ENCODE results near the gene CST11.
"Not testable (repeated sequence)": the region's sequence is repeated elsewhere in the genome, so short reads cannot be mapped to it uniquely, and the experiment has no call there.

The CST11 gene, protein sequence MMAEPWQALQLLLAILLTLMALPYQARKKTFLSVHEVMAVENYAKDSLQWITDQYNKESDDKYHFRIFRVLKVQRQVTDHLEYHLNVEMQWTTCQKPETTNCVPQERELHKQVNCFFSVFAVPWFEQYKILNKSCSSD

DNA sequence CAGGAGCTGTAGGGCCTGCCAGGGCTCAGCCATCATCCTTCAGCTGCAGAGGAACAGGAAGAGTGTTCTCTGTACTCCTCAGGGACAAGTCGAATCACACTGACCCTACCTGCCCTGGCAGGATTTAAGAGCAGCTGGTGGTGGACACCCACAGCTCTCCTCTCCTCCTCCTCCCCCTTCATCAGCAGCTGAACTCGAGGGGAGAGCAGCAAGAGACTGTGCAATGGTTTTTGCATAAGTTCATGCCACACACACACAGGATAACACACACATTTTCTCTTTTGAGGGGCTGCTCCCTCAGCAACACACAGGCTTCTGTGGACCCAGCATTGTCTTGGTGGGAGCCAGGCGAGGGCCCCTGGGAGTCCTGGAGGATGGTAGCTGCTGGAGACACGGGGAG, at the start of gene CST11:
TSS of gene CST11 (minus strand) at position 101 of the 400 bp plus-strand sequence. CDS start at position 36, 65 bp downstream.
- no peak for DNase-seq (ENCODE audit: extremely low spot score, insufficient read length, low read depth)

DNA sequence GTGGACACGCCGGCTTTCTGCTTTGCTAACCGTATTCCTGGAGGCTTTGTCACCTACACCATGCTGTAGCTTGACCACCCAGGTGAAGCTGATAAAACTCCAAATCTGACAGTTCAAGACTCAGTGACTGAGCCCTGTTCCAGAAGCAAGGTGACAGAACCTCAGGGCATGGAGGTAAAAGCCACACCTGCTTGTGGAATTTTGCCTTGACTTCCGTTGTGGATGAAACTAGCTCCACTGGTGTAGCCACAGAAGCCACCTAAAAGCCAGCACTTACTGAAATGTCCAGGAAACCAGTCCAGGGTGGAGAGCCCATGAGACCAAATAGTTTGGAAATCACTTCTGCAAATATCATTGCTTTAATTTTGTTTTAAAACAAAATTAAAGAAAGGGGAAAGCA, 49.2 kb upstream of the CST11 start:
- FAIRE-seq, result no peak
- DNase-seq (ENCODE audit: extremely low spot score, insufficient read length, low read depth), result no peak

More for the DNA sequence above, at the start of gene CST11:
- FAIRE-seq, result no peak

DNA sequence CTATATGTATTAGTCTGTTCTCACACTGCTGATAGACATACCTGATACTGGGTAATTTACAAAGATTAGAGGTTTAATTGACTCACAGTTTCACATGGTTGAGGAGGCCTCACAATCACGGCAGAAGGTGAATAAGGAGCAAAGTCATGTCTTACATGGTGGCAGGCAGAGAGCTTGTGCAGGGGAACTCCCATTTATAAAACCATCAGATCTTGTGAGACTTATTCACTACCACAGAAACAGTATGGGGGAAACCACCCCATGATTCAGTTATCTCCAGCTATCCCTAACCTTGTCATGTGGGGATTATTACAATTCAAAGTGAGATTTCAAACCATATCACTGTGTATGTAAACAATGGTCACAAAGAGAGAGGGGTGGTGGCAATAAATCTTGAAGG, 44.9 kb upstream of the CST11 start:
- FAIRE-seq (no peak), DNase-seq (ENCODE audit: extremely low spot score, insufficient read length, low read depth) (no peak)

DNA sequence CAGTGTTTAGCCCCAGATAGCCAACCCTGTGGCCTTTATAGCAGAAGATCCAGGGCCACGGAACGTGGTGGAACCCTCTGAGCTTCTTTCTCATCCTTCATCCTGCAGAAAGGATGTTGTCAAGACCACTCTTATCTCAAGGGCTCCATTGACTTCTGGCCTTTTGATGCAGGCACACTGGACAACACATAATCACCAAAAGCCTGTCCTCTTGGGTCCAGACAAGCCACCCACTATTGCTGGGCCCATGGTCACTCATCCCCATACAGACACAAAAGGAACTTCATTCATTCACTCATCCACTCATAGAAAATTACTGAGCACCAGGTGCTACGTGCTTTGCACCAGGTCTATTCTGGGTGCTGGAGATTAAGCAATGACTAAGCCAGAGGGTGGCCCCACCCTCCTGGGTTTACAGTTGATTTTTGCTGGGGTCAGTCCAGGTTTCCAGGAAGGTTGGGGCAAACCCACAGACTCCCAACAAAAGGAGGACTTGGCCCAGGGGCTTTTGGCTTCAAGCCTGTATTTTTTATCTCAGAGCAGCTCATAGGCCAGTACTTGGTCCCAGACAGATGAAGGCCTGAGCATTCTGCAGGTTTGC, 40.6 kb upstream of the CST11 start:
- FAIRE-seq, result no peak
- DNase-seq (ENCODE audit: extremely low spot score, insufficient read length, low read depth), result no peak

DNA sequence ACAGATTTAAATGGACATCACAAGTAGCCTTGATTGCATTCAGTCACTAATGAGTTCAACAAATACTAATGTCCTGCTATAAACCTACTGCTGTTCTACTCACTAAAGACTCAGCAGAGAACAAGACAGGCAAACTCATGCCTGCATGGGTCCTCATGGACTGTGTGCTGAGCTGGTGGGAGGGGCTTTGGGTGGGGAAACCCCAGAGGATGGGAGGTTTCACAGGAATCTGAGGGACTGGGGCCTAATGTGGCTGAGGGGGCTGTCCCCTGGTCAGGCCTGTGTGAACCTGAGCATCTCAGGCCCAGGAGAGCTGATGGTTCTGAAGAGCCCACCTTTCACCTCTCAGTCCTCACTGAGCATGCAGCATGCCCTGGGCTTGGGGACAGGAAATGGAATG, 39.6 kb upstream of the CST11 start:
- DNase-seq (ENCODE audit: extremely low spot score, insufficient read length, low read depth) (no peak), FAIRE-seq (no peak)

DNA sequence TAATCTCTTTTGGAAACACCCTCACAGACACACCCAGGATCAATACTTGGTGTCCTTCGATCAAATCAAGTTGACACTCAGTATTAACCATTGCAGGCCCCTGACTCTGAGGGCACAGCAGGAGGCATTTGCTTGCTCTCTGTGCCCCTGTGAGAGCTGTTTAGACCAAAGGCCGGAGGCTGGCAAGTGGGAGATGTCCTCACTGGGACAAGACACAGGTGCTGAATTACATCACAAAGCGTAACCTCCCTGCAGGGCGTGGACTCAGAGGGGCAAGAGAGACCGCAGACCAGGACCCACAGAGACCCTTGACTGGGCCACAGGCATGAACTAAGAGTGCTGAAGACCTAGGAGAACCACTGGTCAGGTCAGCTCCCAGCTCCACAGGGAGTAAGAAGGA, 38.1 kb upstream of the CST11 start, which contains the start of gene CST8:
TSS of gene CST8 (plus strand) at position 301 of the 400 bp plus-strand sequence. CDS start 551 bp downstream, outside the sequence.
- FAIRE-seq (no peak), DNase-seq (ENCODE audit: extremely low spot score, insufficient read length, low read depth) (no peak)

DNA sequence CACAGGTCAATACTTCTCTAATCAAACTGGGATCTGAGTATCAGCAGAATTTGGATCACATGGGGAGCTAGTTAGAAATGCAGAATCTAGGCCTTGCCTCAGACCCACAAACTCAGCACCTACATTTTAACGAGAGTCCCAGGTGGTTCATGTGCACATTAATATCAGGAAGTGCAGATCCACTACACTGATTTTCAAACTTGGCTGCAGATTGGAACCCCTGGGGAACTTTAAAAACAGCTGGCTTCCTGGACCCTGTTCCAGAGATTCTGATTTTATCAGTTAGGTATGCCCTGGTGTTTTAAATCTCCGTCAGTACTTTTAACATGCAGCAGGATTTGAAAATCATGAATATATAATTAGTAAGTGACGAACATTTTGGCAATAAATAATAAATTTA, 36.3 kb upstream of the CST11 start:
- DNase-seq (ENCODE audit: extremely low spot score, insufficient read length, low read depth), result no peak
- FAIRE-seq, result no peak

DNA sequence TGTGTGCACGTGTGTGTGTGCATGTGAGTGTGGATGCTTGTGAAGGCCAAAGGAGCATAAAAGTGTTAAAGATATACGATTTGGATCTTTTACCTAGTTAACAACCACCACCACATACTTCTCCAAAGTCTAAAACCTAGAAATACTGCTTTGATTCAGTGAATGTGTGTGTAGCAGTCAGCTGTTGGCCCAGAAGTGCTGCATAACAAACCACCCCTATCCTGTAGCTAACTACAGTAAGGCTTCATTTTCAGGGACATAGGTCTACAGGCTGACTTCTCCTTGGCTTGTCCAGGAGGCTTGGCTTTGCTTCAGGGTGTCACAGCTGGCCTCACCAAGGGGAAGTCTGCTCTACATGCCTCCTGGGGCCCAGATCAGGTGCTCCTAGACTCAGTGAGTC, 35.8 kb upstream of the CST11 start:
- FAIRE-seq, result no peak
- no peak for DNase-seq (ENCODE audit: extremely low spot score, insufficient read length, low read depth)

DNA sequence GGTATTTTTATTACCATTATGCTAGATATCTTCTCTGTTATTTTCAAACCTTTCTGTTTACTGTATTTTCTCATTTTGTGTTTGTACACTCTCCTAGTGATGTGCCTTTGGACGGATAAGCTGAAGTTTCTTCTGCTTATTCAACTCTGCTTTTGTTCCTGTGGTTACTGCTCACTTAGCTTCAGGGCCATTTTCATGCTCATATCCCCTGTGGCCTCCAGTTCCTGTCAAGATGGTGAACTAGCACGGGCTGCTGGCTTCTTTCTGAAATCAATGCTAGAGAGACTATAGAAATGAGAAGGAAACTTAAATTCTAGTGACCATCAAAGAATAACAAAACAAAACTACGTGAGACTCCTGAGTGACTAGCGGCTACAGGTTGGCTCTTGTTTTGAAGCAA, 31.4 kb upstream of the CST11 start:
- FAIRE-seq (no peak), DNase-seq (ENCODE audit: extremely low spot score, insufficient read length, low read depth) (no peak)

DNA sequence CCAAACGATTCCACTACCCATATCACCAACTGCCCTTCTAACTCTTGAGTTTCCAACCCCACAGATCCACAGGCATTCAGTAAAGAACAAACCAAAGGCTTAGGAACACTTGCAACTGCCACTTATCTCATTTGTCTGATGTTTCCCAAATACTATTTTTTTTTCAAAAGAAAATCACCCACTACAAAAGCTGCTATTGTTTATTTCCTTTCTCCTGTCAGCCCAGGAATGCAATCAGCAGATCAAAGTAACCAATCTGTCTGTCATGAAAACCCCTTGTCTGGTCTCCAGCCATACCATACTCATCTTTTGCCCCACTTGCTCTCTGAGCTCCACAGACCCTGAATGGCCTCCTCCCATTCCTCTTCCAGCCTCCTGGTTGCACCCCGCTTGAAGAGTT, 29.5 kb upstream of the CST11 start:
- DNase-seq (ENCODE audit: extremely low spot score, insufficient read length, low read depth), result no peak
- FAIRE-seq, result no peak

DNA sequence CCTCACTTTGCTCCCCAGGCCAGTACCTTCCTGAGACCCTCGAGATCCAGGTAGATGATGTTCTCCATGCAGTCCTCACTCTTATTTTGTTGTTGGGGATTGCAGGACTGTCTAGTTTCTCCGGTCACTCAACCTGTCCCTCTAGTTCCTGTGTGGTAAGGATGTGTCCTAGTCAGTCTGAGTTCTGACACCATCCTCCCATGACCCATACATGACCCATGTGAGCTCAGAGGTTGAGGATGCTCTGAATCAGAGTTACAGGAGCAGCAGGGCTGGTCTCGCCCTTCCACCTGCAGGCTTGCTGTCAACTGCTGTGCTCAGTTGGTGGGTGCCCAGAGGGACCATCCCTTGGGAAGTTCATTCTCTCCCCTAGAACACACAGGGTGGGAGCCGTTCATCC, 26.4 kb upstream of the CST11 start:
- DNase-seq (ENCODE audit: extremely low spot score, insufficient read length, low read depth), result no peak
- no peak for FAIRE-seq

DNA sequence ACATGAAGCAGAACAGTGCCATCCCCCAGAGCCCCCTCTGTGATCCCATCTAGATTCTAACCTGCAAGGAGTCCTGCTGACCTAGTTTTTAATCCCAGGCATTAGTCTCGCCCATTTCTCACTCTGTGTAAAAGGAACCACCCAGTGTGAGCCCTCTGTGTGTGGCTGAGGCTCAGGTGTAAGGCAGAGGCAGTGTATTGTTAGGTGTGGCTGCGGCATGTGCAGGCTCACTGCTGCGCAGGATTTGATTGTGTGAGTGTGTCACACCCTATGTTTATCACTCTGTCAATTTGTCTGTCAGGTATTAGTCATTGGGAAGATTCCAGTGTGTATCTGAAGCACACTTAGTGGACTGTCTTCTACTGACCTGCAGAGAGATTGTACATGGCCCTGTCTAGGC, 24.5 kb upstream of the CST11 start:
- DNase-seq (ENCODE audit: extremely low spot score, insufficient read length, low read depth) (no peak), FAIRE-seq (no peak)

DNA sequence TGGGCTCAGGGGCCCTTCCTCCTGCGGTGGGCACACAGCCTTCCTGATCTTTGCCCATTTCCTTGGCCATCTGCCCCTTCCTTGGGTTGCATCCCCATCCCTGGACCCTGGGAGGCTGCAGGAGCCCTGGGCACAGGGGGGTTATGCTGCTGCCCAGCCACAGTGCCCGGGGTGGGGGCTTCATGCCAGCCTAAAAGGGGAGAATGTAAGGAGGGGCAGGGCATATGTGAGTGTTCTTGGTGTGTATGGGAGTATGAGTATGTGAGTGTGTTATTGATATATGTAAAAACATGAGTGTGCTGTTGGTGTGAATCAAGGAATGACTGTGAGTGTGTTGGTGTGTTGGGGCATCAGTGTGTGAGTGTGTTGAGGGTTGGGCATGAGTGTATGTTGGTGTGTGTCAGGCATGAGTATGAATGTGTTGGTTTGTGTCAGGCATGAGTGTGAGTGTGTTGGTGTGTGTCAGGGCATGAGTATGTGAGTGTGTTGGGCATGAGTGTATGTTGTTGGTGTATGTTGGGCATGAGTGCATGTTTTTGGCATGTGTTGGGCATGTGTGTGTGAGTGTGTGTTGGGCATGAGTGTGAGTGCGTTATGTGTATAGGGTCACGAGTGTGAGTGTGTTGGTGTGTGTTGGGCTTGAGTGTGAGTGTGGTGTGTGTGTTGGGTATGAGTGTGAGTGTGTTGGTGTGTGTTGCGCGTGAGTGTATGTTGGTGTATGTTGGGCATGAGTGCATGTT, 23.5 kb upstream of the CST11 start:
- DNase-seq (ENCODE audit: extremely low spot score, insufficient read length, low read depth), result no peak
- no peak for FAIRE-seq

DNA sequence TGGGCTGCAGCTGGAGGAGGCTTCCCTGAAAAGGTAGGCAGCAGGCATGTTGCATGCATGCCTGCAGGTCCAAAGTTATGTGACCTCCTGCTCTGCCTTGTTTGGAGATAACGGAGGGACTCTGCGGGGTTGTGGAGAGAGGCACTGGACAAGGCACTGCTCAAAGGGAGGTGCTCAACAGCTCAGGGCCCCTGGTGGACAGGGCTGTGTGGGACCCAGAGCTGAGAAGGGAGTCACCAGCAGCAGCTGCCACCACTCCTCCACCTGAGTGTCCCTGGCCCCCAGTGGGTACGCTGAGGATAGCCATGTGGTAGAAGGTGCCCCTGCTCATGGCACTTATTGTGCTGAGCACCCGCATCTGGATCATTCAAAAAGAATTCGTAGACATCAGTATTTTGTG, 22.7 kb upstream of the CST11 start:
- no peak for FAIRE-seq
- no peak for DNase-seq (ENCODE audit: extremely low spot score, insufficient read length, low read depth)

DNA sequence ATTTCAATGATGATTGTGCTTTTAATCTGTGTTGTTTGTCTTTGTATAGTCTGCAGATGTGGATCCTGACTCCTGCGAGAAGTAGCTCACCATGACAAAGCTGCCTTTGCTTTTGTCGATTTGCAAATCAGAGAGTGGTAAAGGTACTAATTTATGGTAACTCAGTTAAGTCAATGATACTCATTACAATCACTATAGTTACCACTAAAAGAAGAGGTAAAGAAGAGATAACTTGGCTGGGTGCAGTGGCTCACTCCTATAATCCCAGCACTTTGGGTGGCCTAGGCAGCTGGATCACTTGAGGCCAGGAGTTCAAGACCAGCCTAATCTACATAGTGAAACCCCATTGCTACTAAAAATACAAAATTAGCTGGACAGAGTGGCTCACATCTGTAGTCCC, 20.6 kb upstream of the CST11 start:
- not testable (repeated sequence) for DNase-seq (ENCODE audit: extremely low spot score, insufficient read length, low read depth); FAIRE-seq

DNA sequence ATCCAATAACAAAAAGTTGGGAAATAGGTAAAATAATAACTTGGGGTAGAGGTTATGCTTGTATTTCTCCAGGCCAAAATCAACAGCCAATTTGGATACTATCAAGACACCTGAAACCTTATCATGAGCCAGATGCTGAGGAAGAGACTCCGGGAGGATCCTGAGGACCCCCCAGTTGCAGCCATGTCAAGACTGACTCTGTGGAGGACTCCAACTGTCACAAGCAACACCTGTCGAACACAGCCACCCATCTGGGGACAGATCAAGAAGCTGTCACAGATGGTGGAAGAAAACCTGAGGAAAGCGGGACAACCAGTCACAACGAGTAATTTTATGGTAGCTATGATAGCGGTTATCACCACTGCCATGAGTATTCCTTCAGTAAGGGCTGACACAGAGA, 19.6 kb upstream of the CST11 start:
- not testable (repeated sequence) for DNase-seq (ENCODE audit: extremely low spot score, insufficient read length, low read depth); FAIRE-seq

DNA sequence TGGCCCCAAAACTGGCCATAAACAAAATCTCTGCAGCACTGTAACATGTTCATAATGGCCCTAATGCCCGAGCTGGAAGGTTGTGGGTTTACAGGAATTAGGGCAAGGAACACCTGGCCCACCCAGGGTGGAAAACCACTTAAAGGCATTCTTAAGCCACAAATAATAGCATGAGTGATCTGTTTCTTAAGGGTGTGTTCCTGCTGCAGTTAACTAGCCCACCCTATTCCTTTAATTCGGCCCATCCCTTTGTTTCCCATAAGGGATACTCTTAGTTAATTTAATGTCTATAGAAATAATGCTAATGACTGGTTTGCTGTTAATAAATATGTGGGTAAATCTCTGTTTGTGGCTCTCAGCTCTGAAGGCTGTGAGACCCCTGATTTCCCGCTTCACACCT, 14.3 kb upstream of the CST11 start:
- DNase-seq (ENCODE audit: extremely low spot score, insufficient read length, low read depth); FAIRE-seq: not testable (repeated sequence)

DNA sequence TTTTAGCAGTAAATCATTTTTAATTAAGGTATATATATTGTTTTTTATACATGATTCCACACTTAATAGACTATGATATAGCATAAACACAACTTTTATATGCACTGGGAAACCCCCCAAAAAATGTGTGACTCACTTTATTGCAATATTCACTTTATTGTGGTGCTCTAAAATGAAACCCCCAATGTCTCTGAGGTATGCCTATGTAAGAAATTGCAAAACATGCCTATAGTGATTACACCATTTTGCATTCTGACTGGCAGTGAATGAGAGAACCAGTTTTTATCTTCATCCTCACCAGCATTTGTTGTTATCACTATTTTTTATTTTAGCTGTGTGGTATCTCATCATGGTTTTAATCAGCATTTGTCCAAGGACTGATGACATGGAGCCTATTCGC, 8.5 kb upstream of the CST11 start:
- no peak for DNase-seq (ENCODE audit: extremely low spot score, insufficient read length, low read depth)
- no peak for FAIRE-seq

DNA sequence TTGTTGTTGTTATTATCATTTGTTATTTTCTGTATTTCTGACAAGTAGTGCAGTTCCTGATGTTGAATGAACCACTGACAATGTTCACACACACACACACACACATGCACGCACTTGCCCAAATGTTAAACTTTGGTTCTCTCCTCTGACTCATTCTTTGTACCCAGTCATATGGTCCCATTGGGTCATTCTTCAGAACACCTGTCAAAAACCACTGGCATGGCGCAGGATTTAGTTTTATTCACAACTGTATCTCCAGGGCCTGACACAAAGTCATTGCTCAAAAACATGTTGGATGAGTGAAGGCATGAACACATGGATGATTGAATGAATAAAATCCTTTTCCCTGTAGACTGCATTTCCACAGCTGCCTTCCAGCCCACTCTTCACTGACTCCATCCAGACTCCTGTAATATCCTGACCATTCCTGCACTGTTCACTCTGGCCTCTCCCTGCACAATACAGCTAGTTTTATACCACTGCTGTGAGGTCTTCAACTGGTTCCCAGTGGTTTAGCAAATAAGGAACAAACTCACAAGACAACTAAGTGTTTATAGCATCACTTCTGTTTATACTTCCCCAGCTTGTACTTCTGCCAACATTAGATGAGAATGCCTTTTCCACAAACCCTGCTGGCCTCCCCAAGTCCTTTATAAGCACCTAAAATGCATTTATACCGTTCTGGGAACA, 6.9 kb upstream of the CST11 start:
- FAIRE-seq, result no peak
- no peak for DNase-seq (ENCODE audit: extremely low spot score, insufficient read length, low read depth)

DNA sequence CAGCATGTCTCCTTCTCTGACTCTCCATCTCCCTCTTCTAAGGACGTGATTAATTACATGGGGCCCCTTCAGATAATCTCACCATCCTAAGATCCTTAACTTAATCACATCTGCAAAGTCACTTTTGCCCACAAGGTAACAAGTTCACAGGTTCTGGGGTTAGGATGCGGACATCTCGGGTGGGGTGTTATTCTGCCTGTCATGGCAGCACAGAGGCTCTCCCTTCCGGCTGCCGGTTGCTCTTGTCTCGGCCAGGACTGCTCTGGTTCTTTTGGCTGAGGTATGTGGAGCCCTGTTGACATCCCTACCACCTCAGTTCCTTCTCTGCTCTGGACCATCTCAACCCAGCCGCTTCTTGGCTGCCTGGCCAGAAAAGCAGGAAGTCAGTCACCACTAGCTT, 4.2 kb upstream of the CST11 start:
- DNase-seq (ENCODE audit: extremely low spot score, insufficient read length, low read depth) (no peak), FAIRE-seq (no peak)

DNA sequence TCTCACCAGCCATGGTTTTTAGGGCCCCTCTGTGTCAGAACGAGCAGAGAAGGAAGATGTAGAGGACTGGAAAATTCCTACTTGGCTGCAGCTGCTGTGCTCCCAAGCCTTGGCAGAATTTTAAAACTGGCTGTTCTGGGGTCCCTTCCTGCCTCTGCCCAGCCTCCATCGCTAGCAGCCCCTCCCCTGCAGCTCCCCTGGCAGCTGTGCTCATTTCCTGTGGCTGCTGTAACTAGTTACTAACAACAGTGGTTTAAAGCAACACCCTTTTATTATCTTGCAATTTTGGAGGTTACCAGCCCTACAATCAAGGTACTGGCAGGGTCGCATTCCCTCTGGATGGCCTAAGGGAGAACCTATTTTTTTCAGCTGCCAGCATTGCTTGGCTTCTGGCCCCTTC, 3.7 kb upstream of the CST11 start:
- DNase-seq (ENCODE audit: extremely low spot score, insufficient read length, low read depth) (no peak), FAIRE-seq (no peak)

Measured in GM18507 (cell line).